Chondrocyte (in vitro differentiated cells): ENCODE results near the gene PLEKHN1. TPM values are rescaled to one million over a fixed set of nuclear protein-coding genes. Genes with fewer than 3 reads are reported as not detected.
A peak's percentile ranks its signal among the peaks of the same experiment; 100 is the strongest.

Experiments
- DNase-seq: peaks from one replicate; pipeline ENCODE4 v3.0.0; 2021; ENCODE audit warnings: mixed read lengths, low spot score
- H3K27ac Mint-ChIP-seq: one replicate; pipeline ENCODE4 v1.8.0; 2021; ENCODE audit warnings: mild to moderate bottlenecking, moderate library complexity, mixed read lengths; ENCODE audit not compliant: unreplicated experiment
- H3K27me3 Mint-ChIP-seq: 2 replicates; pipeline ENCODE4 v1.8.0; 2021; ENCODE audit warnings: low read depth, mixed read lengths
- H3K36me3 Mint-ChIP-seq: 2 replicates; pipeline ENCODE4 v1.8.0; 2021; ENCODE audit warnings: low read depth, mixed read lengths
- H3K4me1 Mint-ChIP-seq: 2 replicates; pipeline ENCODE4 v1.8.0; 2021; ENCODE audit warnings: low read depth, mild to moderate bottlenecking, mixed read lengths
- H3K4me3 Mint-ChIP-seq: one replicate; pipeline ENCODE4 v1.8.0; 2021; ENCODE audit warnings: mild to moderate bottlenecking, moderate library complexity, mixed read lengths; ENCODE audit not compliant: unreplicated experiment
- H3K9me3 Mint-ChIP-seq: 2 replicates; pipeline ENCODE4 v1.8.0; 2021; ENCODE audit warnings: low read depth, mixed read lengths
- total RNA-seq: library from RNA; stranded (reverse); gene quantifications from 3 replicates; pipeline ENCODE4 v1.2.1, GENCODE V29; 2021
- TF ChIP-seq, protein P1 (sequence below): fragments of 200-600 bp; sonication (generic); IDR thresholded peaks from 2 replicates; pipeline ENCODE4 v1.5.0; 2021; ENCODE audit warnings: antibody characterized with exemption, mild to moderate bottlenecking, moderate library complexity

The PLEKHN1 gene
- total RNA-seq, 1 donor from 2014 or later: 0.17 TPM

DNA sequence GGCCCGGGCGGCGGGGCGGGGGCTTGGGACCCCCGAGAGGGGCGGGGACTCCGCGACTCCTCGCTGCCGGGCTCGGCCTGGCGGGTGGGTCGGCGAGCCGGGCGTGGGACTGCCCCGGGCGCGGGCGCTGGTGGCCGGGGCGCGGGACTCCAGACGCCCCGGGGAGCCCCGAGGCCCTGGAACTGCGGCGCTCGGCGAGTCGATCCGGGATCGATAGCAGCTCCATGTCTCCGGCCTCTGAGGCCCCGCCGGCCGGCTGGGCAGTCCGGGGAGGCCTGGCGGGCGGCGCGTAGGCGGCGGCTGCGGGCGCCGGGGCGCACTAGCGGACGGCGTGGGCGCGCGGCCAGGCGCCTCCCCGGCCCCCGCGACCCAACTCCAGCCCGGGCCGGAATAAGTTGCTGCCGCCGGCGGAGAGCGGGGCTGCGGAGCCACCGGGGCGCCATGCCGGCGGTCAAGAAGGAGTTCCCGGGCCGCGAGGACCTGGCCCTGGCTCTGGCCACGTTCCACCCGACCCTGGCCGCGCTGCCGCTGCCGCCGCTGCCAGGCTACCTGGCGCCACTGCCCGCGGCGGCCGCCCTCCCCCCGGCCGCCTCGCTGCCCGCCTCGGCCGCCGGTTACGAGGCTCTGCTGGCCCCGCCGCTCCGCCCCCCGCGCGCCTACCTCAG is 42.2 kb upstream of the PLEKHN1 start:
- Mint-ChIP-seq H3K27me3 (peaks cover 2% of the 10 kb centered on the region), H3K27ac (no peak overlapping the region), H3K4me1 (peaks cover 22% of the 10 kb centered on the region), H3K9me3 (no peaks in the 10 kb centered on the region), H3K4me3 (peak overlapping the region; percentile 57), H3K36me3 (no peaks in the 10 kb centered on the region)
- TF ChIP-seq, protein P1, sequence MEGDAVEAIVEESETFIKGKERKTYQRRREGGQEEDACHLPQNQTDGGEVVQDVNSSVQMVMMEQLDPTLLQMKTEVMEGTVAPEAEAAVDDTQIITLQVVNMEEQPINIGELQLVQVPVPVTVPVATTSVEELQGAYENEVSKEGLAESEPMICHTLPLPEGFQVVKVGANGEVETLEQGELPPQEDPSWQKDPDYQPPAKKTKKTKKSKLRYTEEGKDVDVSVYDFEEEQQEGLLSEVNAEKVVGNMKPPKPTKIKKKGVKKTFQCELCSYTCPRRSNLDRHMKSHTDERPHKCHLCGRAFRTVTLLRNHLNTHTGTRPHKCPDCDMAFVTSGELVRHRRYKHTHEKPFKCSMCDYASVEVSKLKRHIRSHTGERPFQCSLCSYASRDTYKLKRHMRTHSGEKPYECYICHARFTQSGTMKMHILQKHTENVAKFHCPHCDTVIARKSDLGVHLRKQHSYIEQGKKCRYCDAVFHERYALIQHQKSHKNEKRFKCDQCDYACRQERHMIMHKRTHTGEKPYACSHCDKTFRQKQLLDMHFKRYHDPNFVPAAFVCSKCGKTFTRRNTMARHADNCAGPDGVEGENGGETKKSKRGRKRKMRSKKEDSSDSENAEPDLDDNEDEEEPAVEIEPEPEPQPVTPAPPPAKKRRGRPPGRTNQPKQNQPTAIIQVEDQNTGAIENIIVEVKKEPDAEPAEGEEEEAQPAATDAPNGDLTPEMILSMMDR: no peak
- DNase-seq: no peak

DNA sequence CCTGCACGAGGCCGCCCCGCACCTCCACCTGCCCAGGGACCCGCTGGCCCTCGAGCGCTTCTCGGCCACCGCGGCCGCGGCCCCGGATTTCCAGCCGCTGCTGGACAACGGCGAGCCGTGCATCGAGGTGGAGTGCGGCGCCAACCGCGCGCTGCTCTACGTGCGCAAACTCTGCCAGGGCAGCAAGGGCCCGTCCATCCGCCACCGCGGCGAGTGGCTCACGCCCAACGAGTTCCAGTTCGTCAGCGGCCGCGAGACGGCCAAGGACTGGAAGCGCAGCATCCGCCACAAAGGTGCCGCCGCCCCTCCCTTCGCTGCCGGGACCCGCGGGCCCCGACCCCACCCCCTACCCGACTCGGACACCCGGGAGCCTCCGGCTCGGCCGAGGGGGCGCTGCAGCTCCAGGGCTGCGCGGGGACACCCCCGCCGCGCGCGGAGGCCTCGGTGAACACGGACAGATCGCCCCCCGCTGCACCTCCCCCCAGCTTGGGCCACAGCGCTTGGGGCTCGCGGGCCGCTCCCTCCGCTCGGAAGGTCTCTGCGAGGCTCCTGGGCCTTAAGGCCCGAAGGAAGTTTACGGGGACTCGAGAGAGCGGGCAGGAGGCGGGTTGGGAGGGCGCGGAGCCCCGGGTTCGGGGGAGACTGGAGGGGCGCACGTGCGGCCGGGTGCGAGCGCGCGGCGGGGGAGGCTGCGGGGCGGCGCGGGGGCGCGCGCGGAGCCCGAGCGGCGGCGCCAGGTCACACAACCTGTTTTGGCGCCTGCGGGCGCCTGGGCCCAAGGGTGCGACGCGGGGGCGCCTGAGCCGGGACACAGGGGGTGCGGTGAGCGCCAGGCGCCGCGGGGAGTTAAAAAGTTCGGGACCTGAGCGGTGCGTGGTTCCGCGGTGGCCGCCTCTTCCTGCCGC is 41.4 kb upstream of the PLEKHN1 start:
- Mint-ChIP-seq H3K36me3 (no peaks in the 10 kb centered on the region), H3K4me1 (peaks cover 22% of the 10 kb centered on the region), H3K27me3 (peaks cover 2% of the 10 kb centered on the region), H3K9me3 (no peaks in the 10 kb centered on the region), H3K27ac (no peak overlapping the region), H3K4me3 (peak overlapping the region; percentile 57)
- TF ChIP-seq, protein P1: peak; percentile 42
- DNase-seq: no peak

DNA sequence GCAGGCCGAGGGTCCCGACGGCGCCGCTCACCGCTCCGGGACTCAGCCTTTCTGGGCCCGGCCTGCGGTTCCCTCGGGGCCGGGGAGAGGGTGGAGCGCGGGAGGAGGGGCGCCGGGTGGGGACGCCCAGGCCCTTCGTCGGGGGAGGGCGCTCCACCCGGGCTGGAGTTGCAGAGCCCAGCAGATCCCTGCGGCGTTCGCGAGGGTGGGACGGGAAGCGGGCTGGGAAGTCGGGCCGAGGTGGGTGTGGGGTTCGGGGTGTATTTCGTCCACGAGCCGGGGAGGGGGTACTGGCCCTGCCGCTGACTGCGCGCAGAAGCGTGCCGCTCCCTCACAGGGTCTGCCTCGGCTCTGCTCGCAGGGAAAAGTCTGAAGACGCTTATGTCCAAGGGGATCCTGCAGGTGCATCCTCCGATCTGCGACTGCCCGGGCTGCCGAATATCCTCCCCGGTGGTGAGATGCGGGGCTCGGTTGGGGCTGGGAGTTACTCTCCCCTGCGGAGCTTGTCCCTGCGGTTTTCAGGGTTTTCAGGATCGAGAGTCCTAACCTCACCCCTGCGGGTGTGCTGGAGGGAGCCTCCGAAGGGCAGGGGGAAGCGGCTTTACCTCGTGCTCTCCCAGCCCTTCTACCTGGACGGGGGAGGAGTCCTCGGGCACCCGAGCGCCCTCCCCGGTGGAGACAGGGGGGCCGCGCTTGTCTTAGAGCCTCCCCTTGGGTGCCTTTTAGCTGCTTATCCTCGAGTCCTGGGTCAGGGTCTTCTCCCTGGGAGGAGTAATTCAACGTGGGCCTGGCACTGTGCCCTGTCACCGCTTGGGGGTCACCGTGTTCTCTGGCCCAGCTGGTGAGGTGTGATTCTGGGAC is 40.5 kb upstream of the PLEKHN1 start:
- peaks cover 17% of the 10 kb centered on the region for H3K4me1 Mint-ChIP-seq
- no peak for DNase-seq
- TF ChIP-seq, protein P1: no peak
- no peaks in the 10 kb centered on the region for H3K27me3 Mint-ChIP-seq
- peak overlapping the region; percentile 47 for H3K4me3 Mint-ChIP-seq
- H3K36me3 Mint-ChIP-seq: no peaks in the 10 kb centered on the region
- no peak overlapping the region for H3K27ac Mint-ChIP-seq
- H3K9me3 Mint-ChIP-seq: no peaks in the 10 kb centered on the region

DNA sequence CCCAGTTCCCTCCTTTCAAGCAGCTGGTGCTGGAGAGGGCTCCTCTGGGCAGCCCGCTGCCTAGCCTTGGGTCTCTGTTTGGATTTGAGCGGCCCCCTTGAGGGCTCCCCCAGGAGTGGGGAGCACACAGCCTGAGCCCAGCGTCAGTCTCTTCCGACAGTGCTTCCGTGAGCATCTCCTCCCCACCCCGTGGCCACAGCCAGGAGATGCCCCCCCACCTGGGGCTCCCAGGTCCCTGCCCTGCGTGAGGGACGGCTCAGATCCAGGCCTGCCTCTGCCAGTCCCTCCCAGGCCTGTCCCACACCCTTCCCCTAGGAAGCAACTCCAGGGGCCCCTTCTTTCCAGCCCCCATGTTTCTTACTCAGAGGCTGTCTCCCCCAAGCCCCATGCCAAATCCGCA is 39.0 kb upstream of the PLEKHN1 start:
- Mint-ChIP-seq H3K27me3 (no peaks in the 10 kb centered on the region), H3K4me3 (no peak overlapping the region), H3K36me3 (no peaks in the 10 kb centered on the region), H3K4me1 (peaks cover 13% of the 10 kb centered on the region), H3K9me3 (no peaks in the 10 kb centered on the region), H3K27ac (no peak overlapping the region)
- no peak for DNase-seq
- TF ChIP-seq, protein P1: no peak

DNA sequence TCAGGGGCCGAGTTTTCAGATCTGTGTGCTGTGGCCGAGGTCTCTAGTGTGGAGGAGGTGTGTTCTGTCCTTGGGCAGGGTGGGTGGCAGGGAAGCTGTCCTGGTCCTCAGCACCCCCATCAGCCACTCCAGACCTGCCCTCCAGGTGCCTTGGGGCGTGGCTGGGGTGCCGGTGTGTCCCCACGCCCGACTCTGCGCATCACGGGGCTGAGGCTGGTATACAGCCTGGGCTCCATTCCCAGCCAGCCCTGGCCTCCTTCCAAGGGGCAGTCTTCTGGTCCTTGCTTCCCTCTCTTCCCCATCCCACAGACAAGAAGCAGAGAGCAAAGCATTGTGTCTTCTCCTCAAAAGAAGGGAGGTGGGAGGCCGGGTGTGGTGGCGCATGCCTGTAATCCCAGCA is 38.5 kb upstream of the PLEKHN1 start:
- Mint-ChIP-seq H3K27ac (no peak overlapping the region), H3K9me3 (no peaks in the 10 kb centered on the region), H3K4me1 (peaks cover 13% of the 10 kb centered on the region), H3K4me3 (no peak overlapping the region), H3K36me3 (no peaks in the 10 kb centered on the region), H3K27me3 (no peaks in the 10 kb centered on the region)
- DNase-seq: no peak
- TF ChIP-seq, protein P1: no peak
